H9 (cell line): ENCODE results near the gene RNU1-1. TPM values are rescaled to one million over a fixed set of nuclear protein-coding genes. Genes with fewer than 3 reads are reported as not detected.
"Not testable (repeated sequence)": the region's sequence is repeated elsewhere in the genome, so short reads cannot be mapped to it uniquely, and the experiment has no call there.

ENCODE experiments used
- DNase-seq: peaks from one replicate; pipeline ENCODE4 v3.0.0-alpha.2; 2017
- H2AFZ ChIP-seq: one replicate; pipeline ENCODE4 v1.6.1; 2013; ENCODE audit warnings: mild to moderate bottlenecking, low read length, control low read depth, moderate library complexity
- H2AK5ac ChIP-seq: 2 replicates; pipeline ENCODE4 v1.6.1; 2013; ENCODE audit warnings: low read length, control low read depth, mixed read lengths; ENCODE audit not compliant: insufficient read length
- H2BK120ac ChIP-seq: one replicate; pipeline ENCODE4 v1.6.1; 2013; ENCODE audit warnings: low read depth, mild to moderate bottlenecking, low read length, control low read depth, inconsistent platforms; ENCODE audit not compliant: poor library complexity, severe bottlenecking
- H2BK12ac ChIP-seq: 2 replicates; pipeline ENCODE4 v1.6.1; 2013; ENCODE audit warnings: low read length, control low read depth, mixed read lengths, low read depth; ENCODE audit not compliant: insufficient read length
- H2BK15ac ChIP-seq: 2 replicates; pipeline ENCODE4 v1.6.1; 2013; ENCODE audit warnings: low read depth, low read length, control low read depth
- H2BK20ac ChIP-seq: one replicate; pipeline ENCODE4 v1.6.1; 2013; ENCODE audit warnings: low read depth, mild to moderate bottlenecking, low read length, control low read depth, inconsistent platforms; ENCODE audit not compliant: poor library complexity, severe bottlenecking
- H2BK5ac ChIP-seq: 2 replicates; pipeline ENCODE4 v1.6.1; 2013; ENCODE audit warnings: low read length, control low read depth, mixed read lengths; ENCODE audit not compliant: insufficient read length
- H3K14ac ChIP-seq: 2 replicates; pipeline ENCODE4 v1.6.1; 2013; ENCODE audit warnings: low read length, control low read depth; ENCODE audit not compliant: insufficient read depth
- H3K18ac ChIP-seq: 2 replicates; pipeline ENCODE4 v1.6.1; 2013; ENCODE audit warnings: low read depth, mild to moderate bottlenecking, mixed read lengths, low read length, control low read depth; ENCODE audit not compliant: insufficient read length
- H3K23ac ChIP-seq: 2 replicates; pipeline ENCODE4 v1.6.1; 2013; ENCODE audit warnings: low read length, control low read depth, mixed read lengths, low read depth; ENCODE audit not compliant: insufficient read length
- H3K23me2 ChIP-seq: 2 replicates; pipeline ENCODE4 v1.6.1; 2013; ENCODE audit warnings: low read depth, mild to moderate bottlenecking, mixed read lengths, low read length, control low read depth; ENCODE audit not compliant: insufficient read length, poor library complexity, severe bottlenecking
- H3K27ac ChIP-seq: 2 replicates; pipeline ENCODE4 v1.5.1; 2013; ENCODE audit warnings: low read length, control low read depth, mixed read lengths, low read depth; ENCODE audit not compliant: insufficient read length
- H3K27me3 ChIP-seq: 2 replicates; pipeline ENCODE4 v1.6.1; 2013; ENCODE audit warnings: low read length, control low read depth, inconsistent platforms; ENCODE audit not compliant: insufficient read depth
- H3K4ac ChIP-seq: 2 replicates; pipeline ENCODE4 v1.6.1; 2013; ENCODE audit warnings: low read depth, mild to moderate bottlenecking, control low read depth, inconsistent platforms, low read length, moderate library complexity
- H3K4me1 ChIP-seq: 2 replicates; pipeline ENCODE4 v1.6.1; 2013; ENCODE audit warnings: low read length, control low read depth, inconsistent platforms; ENCODE audit not compliant: insufficient read depth
- H3K4me2 ChIP-seq: 2 replicates; pipeline ENCODE4 v1.6.1; 2013; ENCODE audit warnings: low read length, control low read depth, mixed read lengths; ENCODE audit not compliant: insufficient read length, insufficient read depth
- H3K56ac ChIP-seq: 2 replicates; pipeline ENCODE4 v1.6.1; 2013; ENCODE audit warnings: low read depth, mild to moderate bottlenecking, mixed read lengths, low read length, control low read depth; ENCODE audit not compliant: insufficient read length
- H3K79me1 ChIP-seq: 2 replicates; pipeline ENCODE4 v1.6.1; 2013; ENCODE audit warnings: low read depth, mild to moderate bottlenecking, moderate library complexity, low read length, control low read depth, inconsistent platforms; ENCODE audit not compliant: insufficient read depth, poor library complexity, severe bottlenecking
- H3K79me2 ChIP-seq: 2 replicates; pipeline ENCODE4 v1.6.1; 2013; ENCODE audit warnings: low read length, control low read depth, inconsistent platforms; ENCODE audit not compliant: insufficient read depth
- H3K9ac ChIP-seq: 2 replicates; pipeline ENCODE4 v1.6.1; 2013; ENCODE audit warnings: low read length, control low read depth, mixed read lengths; ENCODE audit not compliant: insufficient read length; ENCODE audit errors: extremely low read depth
- H3K9me3 ChIP-seq: one replicate; pipeline ENCODE4 v1.6.1; 2013; ENCODE audit warnings: low read depth, low read length, inconsistent platforms; ENCODE audit not compliant: control insufficient read depth
- H3T11ph ChIP-seq: one replicate; pipeline ENCODE4 v1.6.1; 2013; ENCODE audit warnings: mild to moderate bottlenecking, low read length, control low read depth, inconsistent platforms
- H4K20me1 ChIP-seq: one replicate; pipeline ENCODE4 v1.6.1; 2013; ENCODE audit not compliant: control insufficient read depth, insufficient read length, insufficient read depth
- H4K5ac ChIP-seq: 2 replicates; pipeline ENCODE4 v1.6.1; 2013; ENCODE audit warnings: low read depth, mild to moderate bottlenecking, mixed read lengths, low read length, control low read depth; ENCODE audit not compliant: insufficient read length
- H4K8ac ChIP-seq: replicated peaks from 2 replicates; pipeline ENCODE4 v1.6.1; 2013; ENCODE audit warnings: low read length, control low read depth, mixed read lengths, low read depth; ENCODE audit not compliant: insufficient read length
- H4K91ac ChIP-seq: 2 replicates; pipeline ENCODE4 v1.6.1; 2013; ENCODE audit warnings: low read depth, mild to moderate bottlenecking, moderate library complexity, mixed read lengths, low read length, control low read depth; ENCODE audit not compliant: insufficient read length
- H3K27ac Mint-ChIP-seq, 3 experiments: 2 replicates in 2 of 3; 3 replicates in 1 of 3; pipeline ENCODE4 v1.8.0; 2020 to 2021; ENCODE audit warnings: mixed read lengths in 3 of 3, mild to moderate bottlenecking in 1 of 3, moderate library complexity in 1 of 3
- H3K27me3 Mint-ChIP-seq: 2 replicates; pipeline ENCODE4 v1.8.0; 2021; ENCODE audit warnings: low read depth, mild to moderate bottlenecking, moderate library complexity, mixed read lengths
- H3K36me3 Mint-ChIP-seq, 3 experiments: 2 replicates in 2 of 3; 3 replicates in 1 of 3; pipeline ENCODE4 v1.8.0; 2020 to 2021; ENCODE audit warnings: low read depth in 3 of 3, mixed read lengths in 3 of 3; ENCODE audit not compliant: insufficient read depth in 1 of 3
- H3K4me1 Mint-ChIP-seq, 2 experiments: 2 replicates each; pipeline ENCODE4 v1.8.0; 2020; ENCODE audit warnings: mixed read lengths in 2 of 2
- H3K4me3 Mint-ChIP-seq, 2 experiments: 2 replicates in 1 of 2; 3 replicates in 1 of 2; pipeline ENCODE4 v1.8.0; 2020 to 2021; ENCODE audit warnings: mild to moderate bottlenecking in 2 of 2, mixed read lengths in 2 of 2, moderate library complexity in 1 of 2
- H3K9me3 Mint-ChIP-seq, 2 experiments: 2 replicates in 1 of 2; 3 replicates in 1 of 2; pipeline ENCODE4 v1.8.0; 2020; ENCODE audit warnings: mild to moderate bottlenecking in 2 of 2, mixed read lengths in 2 of 2, moderate library complexity in 1 of 2
- WGBS: extraction: QIAGEN DNeasy Blood & Tissue Kit; methylation state at CpG from one replicate; pipeline ENCODE4 v1.1.7; 2013; ENCODE audit warnings: missing lambda C conversion rate, low lambda C conversion rate, mixed read lengths; ENCODE audit not compliant: insufficient read length; ENCODE audit errors: extremely low coverage; 5-methylcytosine and 5-hydroxymethylcytosine counted together
- total RNA-seq: library from RNA; stranded (reverse); gene quantifications from 2 replicates; pipeline ENCODE4 v1.2.1, GENCODE V29; 2021

RNU1-1 gene
- total RNA-seq, 1 experiment from 2014 or later: 2,051 TPM

DNA sequence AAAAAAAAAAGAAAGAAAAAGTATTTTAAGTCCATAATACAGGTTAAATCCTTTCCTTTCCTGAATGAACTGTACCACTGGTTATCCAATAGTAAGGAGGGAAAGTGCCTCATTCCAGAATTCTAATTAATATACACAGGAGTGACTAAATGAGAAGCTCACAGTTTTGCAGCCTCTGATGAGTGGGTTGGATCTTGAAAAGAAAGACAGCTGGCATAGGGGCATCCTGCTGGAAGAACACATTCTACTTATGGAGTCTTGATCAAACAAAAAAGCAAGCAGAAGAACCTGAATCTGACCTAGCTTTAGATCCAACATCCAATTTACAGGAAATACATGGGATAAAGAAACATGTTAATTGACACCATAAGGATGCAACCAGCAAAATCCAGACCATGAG lies 27.1 kb downstream of the RNU1-1 start:
- H2BK12ac ChIP-seq, H3T11ph ChIP-seq, H3K4me2 ChIP-seq, H3K27me3 ChIP-seq, H3K4me1 ChIP-seq, H4K8ac ChIP-seq, H2BK15ac ChIP-seq, H4K5ac ChIP-seq, H2BK5ac ChIP-seq, DNase-seq, H2AFZ ChIP-seq, H3K9me3 Mint-ChIP-seq, H3K23me2 ChIP-seq, H3K27ac Mint-ChIP-seq, H3K9me3 ChIP-seq, H3K4ac ChIP-seq, H3K27me3 Mint-ChIP-seq, H3K27ac ChIP-seq, H2AK5ac ChIP-seq, H3K18ac ChIP-seq, H3K23ac ChIP-seq, H3K9ac ChIP-seq, H2BK20ac ChIP-seq, H2BK120ac ChIP-seq, H3K79me1 ChIP-seq, H3K79me2 ChIP-seq, H3K56ac ChIP-seq, H3K4me3 Mint-ChIP-seq, H4K91ac ChIP-seq, H4K20me1 ChIP-seq, H3K14ac ChIP-seq: not testable (repeated sequence)
- H3K4me1 Mint-ChIP-seq: peaks cover 7 to 15% of the 10 kb centered on the region in 2 experiments
- peaks cover 8 to 38% (median 20%) of the 10 kb centered on the region in 3 experiments; a peak in 6 of 7 replicates for H3K36me3 Mint-ChIP-seq

DNA sequence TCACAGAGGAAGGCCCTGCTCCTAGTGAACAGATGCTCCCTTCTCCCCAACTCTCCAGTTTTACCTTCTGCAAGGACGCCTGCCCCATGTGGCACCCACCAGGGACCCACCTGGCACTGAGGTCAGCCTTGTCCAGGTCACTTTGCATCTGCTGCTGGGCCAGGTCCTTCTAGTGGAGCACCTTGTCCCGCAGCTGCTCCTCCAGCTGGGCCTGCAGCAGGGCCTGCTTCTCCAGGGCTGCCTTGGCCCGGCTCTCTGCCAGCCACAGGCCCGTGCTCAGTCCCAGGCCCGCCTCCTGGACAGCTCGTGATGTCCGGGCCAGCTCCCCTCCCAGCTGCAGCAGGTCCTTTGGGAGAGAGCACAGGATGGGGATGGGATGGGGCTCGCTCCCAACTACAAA lies 27.8 kb downstream of the RNU1-1 start:
- H3T11ph ChIP-seq, H2BK20ac ChIP-seq, H3K79me2 ChIP-seq, H3K4me1 Mint-ChIP-seq, H2BK120ac ChIP-seq, H3K79me1 ChIP-seq, H3K4me1 ChIP-seq, H2BK15ac ChIP-seq, H2BK5ac ChIP-seq, H2AFZ ChIP-seq, H3K4me3 Mint-ChIP-seq, H3K4ac ChIP-seq, H3K23ac ChIP-seq, H3K4me2 ChIP-seq, H4K91ac ChIP-seq, H3K56ac ChIP-seq, H3K14ac ChIP-seq, H3K9ac ChIP-seq, H3K27me3 Mint-ChIP-seq, H3K23me2 ChIP-seq, H2BK12ac ChIP-seq, H3K27ac ChIP-seq, H2AK5ac ChIP-seq, H3K9me3 ChIP-seq, H3K27ac Mint-ChIP-seq, H4K8ac ChIP-seq, H4K20me1 ChIP-seq, H4K5ac ChIP-seq, H3K18ac ChIP-seq, H3K27me3 ChIP-seq, DNase-seq, H3K9me3 Mint-ChIP-seq: not testable (repeated sequence)
- WGBS: no CpG with 5 or more reads among the region's 8 CpGs
- H3K36me3 Mint-ChIP-seq: peaks cover 8 to 39% (median 24%) of the 10 kb centered on the region in 3 experiments; a peak in 6 of 7 replicates
